MM.1S (cell line): ENCODE data around the gene FREM1.

Experiments
- CTCF ChIP-seq: fragments of 300-600 bp; sonication (generic); IDR thresholded peaks from 2 replicates; pipeline ENCODE4 v1.5.1; 2016; ENCODE audit warnings: antibody characterized with exemption, low read length, mixed read lengths
- EZH2 ChIP-seq: fragments of 300-600 bp; sonication (generic); optimal IDR thresholded peaks from 2 replicates; pipeline ENCODE3; 2017; ENCODE audit warnings: low read depth, mild to moderate bottlenecking, antibody characterized with exemption, low read length, mixed read lengths

DNA sequence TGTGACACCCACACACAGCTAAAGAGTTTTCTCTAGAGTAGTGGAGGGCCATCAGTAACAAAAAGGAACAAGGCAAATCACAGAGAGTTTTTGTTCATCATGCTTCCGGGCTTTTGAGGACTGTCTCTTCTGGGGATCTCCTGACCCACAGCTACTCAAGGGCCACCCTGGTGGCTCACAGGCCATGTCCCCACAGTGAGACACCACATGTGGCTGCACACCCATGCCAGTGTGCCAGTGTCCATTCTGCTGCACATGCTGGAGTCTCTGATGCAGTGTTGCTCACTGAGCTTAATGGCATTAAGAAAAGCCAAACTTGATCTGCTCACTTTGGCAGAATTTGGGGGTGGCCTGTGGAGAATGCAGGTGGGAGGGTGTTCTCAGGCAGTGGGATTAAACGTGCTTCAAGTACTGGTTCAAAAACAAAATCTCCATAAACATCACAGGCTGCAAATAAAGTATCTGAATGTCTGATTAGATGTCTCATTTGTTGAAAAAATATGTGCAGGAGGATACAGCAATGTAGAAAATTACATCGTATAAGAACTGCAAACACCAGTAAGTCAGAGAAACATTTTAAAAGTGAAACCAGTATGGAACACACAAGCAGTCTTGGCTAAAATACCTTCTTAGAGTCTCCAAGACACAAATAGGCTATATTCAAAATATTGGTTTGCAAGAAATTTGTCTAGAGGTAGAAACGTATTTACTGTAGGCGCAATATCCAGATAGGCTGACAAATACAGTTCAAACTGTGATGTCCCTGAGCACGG lies 11.0 kb downstream of the FREM1 start:
- TF ChIP-seq CTCF (no peak), EZH2 (no peak)
